Esophagus muscularis mucosa (tissue), 4 donors: ENCODE results near the gene BCAS1.

ENCODE experiments used
- CTCF ChIP-seq, 3 experiments: fragments of 200-600 bp in 2 of 3; fragments of 450-650 bp in 1 of 3; sonication (generic) in 2 of 3; IDR thresholded peaks; one replicate each; pipeline ENCODE4 v1.5.1; 2017 to 2019; ENCODE audit warnings: antibody characterized with exemption in 3 of 3, mild to moderate bottlenecking in 2 of 3, moderate library complexity in 1 of 3
- EP300 ChIP-seq: sonication (generic); formaldehyde crosslinking; IDR thresholded peaks from one replicate; pipeline ENCODE4 v1.6.1; 2017; ENCODE audit warnings: antibody characterized with exemption
- POLR2A ChIP-seq: fragments of 450-650 bp; IDR thresholded peaks from one replicate; pipeline ENCODE4 v1.6.1; 2017; ENCODE audit warnings: antibody characterized with exemption, moderate library complexity, mild to moderate bottlenecking, low read depth
- POLR2AphosphoS5 ChIP-seq, 2 donors: sonication (generic); formaldehyde crosslinking; IDR thresholded peaks; one replicate each; pipeline ENCODE4 v1.6.1; 2017; ENCODE audit warnings: antibody characterized with exemption in 2 of 2

- TF ChIP-seq CTCF (IDR thresholded peaks at IDR 0.05) (no peak), POLR2A (no peak), EP300 (no peak), POLR2AphosphoS5 (IDR thresholded peaks at IDR 0.05) (no peak)
Measured at GRCh38 chr20:53922901-53923314, 147.5 kb downstream of the BCAS1 start.
